HCT116 (cell line): Measurements from ENCODE around the gene FAIM. TPM values are rescaled to one million over a fixed set of nuclear protein-coding genes. Genes with fewer than 3 reads are reported as not detected.

Experiments
- ATAC-seq: fragments of 200-7000 bp; cut with Tn5 transposase; 2 replicates; pipeline ENCODE4 v1.9.1; 2020; ENCODE audit warnings: mild to moderate bottlenecking, moderate library complexity
- BruUV-seq: library from RNA; stranded (reverse); fragments of 400-500 nt; replicated peaks from 2 replicates; lab custom pipeline; 2021; lab: Mats Ljungman, UMichigan
- CTCF ChIA-PET: fragments of 300-600 bp; sonication (Branson Sonifier 250); formaldehyde crosslinking; loops from one replicate; lab custom pipeline; 2021; ENCODE audit warnings: antibody characterized with exemption; lab: Charles Lee
- POLR2A ChIA-PET: fragments of 300-600, 350-600 bp; sonication (Branson Sonifier 250); formaldehyde crosslinking; loops from one replicate; lab custom pipeline; 2021; ENCODE audit warnings: antibody characterized with exemption; lab: Charles Lee
- RAD21 ChIA-PET, 2 experiments: fragments of 300-600 bp; sonication (Branson Sonifier 250); formaldehyde crosslinking; loops; one replicate each; lab custom pipeline; 2023; ENCODE audit warnings: low total read pairs in 2 of 2; ENCODE audit not compliant: uncharacterized antibody in 2 of 2, unreplicated experiment in 2 of 2, low non-redundant PET in 1 of 2; lab: Charles Lee
- DNase-seq: peaks from one replicate; pipeline ENCODE4 v3.0.0-alpha.2; 2010; ENCODE audit warnings: low read depth, low spot score
- H2AFZ ChIP-seq: fragments of 200-600 bp; shearing (Covaris generic), sonication (generic); 2 replicates; pipeline ENCODE4 v1.6.1; 2017; ENCODE audit warnings: low read depth, mixed run types, mixed read lengths, antibody characterized with exemption, low read length; ENCODE audit not compliant: poor library complexity, severe bottlenecking
- H3K27ac ChIP-seq: 2 replicates; pipeline ENCODE4 v1.5.1; 2012; ENCODE audit warnings: low read depth, low read length
- H3K27me3 ChIP-seq: fragments of 200-600 bp; sonication (generic); 2 replicates; pipeline ENCODE4 v1.6.1; 2016; ENCODE audit warnings: mixed run types, low read length, mixed read lengths; ENCODE audit not compliant: insufficient read depth
- H3K36me3 ChIP-seq, 2 experiments: fragments of 200-500 bp in 1 of 2; fragments of 200-600 bp in 1 of 2; sonication (Bioruptor generic) in 1 of 2; sonication (generic) in 1 of 2; 2 replicates each; pipeline versions ENCODE4 v1.5.1 to v1.6.1; 2014 to 2016; ENCODE audit warnings: low read length in 2 of 2, inconsistent platforms in 1 of 2, mixed read lengths in 1 of 2, mixed run types in 1 of 2; ENCODE audit not compliant: insufficient read depth in 2 of 2, control insufficient read depth in 1 of 2
- H3K4me1 ChIP-seq, 2 experiments: fragments of 200-600 bp in 1 of 2; sonication (generic) in 1 of 2; 2 replicates each; pipeline versions ENCODE4 v1.5.1 to v1.6.1; 2012 to 2017; ENCODE audit warnings: low read length in 2 of 2, inconsistent platforms in 1 of 2, mild to moderate bottlenecking in 1 of 2, mixed read lengths in 1 of 2, mixed run types in 1 of 2, moderate library complexity in 1 of 2; ENCODE audit not compliant: insufficient read depth in 2 of 2, control insufficient read depth in 1 of 2
- H3K4me2 ChIP-seq: fragments of 200-600 bp; sonication (generic); 2 replicates; pipeline ENCODE4 v1.6.1; 2017; ENCODE audit warnings: mixed run types, low read length, mixed read lengths
- H3K4me3 ChIP-seq, 2 experiments: fragments of 200-600 bp in 1 of 2; sonication (generic) in 1 of 2; replicated peaks in 1 of 2; 2 replicates each; pipeline ENCODE4 v1.5.1; 2011 to 2016; ENCODE audit warnings: low read length in 2 of 2, control low read depth in 1 of 2, low read depth in 1 of 2, mild to moderate bottlenecking in 1 of 2, mixed read lengths in 1 of 2, mixed run types in 1 of 2
- H3K79me2 ChIP-seq: fragments of 200-600 bp; sonication (generic); 2 replicates; pipeline ENCODE4 v1.6.1; 2017; ENCODE audit warnings: mild to moderate bottlenecking, mixed run types, low read length, moderate library complexity, mixed read lengths; ENCODE audit not compliant: insufficient read depth
- H3K9ac ChIP-seq: fragments of 200-600 bp; sonication (generic); 2 replicates; pipeline ENCODE4 v1.6.1; 2016; ENCODE audit warnings: low read length, mixed read lengths
- H3K9me2 ChIP-seq: fragments of 200-600 bp; sonication (generic), shearing (Covaris generic); 2 replicates; pipeline ENCODE4 v1.6.1; 2017; ENCODE audit warnings: mixed run types, mild to moderate bottlenecking, moderate library complexity; ENCODE audit not compliant: insufficient read depth
- H3K9me3 ChIP-seq, 2 experiments: fragments of 200-500 bp in 1 of 2; fragments of 200-600 bp in 1 of 2; sonication (Bioruptor generic) in 1 of 2; sonication (generic) in 1 of 2; 2 replicates each; pipeline ENCODE4 v1.6.1; 2014 to 2017; ENCODE audit warnings: low read length in 2 of 2, mixed read lengths in 2 of 2, inconsistent platforms in 1 of 2, low read depth in 1 of 2, mild to moderate bottlenecking in 1 of 2, mixed run types in 1 of 2, moderate library complexity in 1 of 2; ENCODE audit not compliant: control insufficient read depth in 1 of 2, insufficient read depth in 1 of 2
- H4K20me1 ChIP-seq: fragments of 200-600 bp; sonication (generic), shearing (Covaris generic); 2 replicates; pipeline ENCODE4 v1.6.1; 2017; ENCODE audit warnings: mixed run types, mild to moderate bottlenecking, moderate library complexity; ENCODE audit not compliant: insufficient read depth
- EGR1 ChIP-seq: IDR thresholded peaks from 2 replicates; pipeline ENCODE4 v1.6.1; 2012; ENCODE audit warnings: low read depth
- ELF1 ChIP-seq: IDR thresholded peaks from 2 replicates; pipeline ENCODE4 v1.6.1; 2012; ENCODE audit warnings: low read depth, borderline replicate concordance
- EZH2 ChIP-seq: fragments of 200-600 bp; sonication (generic); IDR thresholded peaks from 2 replicates; pipeline ENCODE4 v1.6.1; 2017; ENCODE audit warnings: antibody characterized with exemption, mixed run types
- EZH2phosphoT487 ChIP-seq: fragments of 200-600 bp; IDR thresholded peaks from 2 replicates; pipeline ENCODE4 v1.6.1; 2018; ENCODE audit warnings: antibody characterized with exemption, borderline replicate concordance
- MAX ChIP-seq: IDR thresholded peaks from 2 replicates; pipeline ENCODE4 v1.6.1; 2012
- POLR2AphosphoS5 ChIP-seq: IDR thresholded peaks from 2 replicates; pipeline ENCODE4 v1.6.1; 2011; ENCODE audit warnings: mild to moderate bottlenecking, low read depth, low read length, moderate library complexity
- SIN3A ChIP-seq: IDR thresholded peaks from 2 replicates; pipeline ENCODE4 v1.6.1; 2012; ENCODE audit warnings: low read depth
- SRF ChIP-seq: IDR thresholded peaks from 2 replicates; pipeline ENCODE4 v1.6.1; 2012; ENCODE audit warnings: low read depth
- TCF7L2 ChIP-seq: IDR thresholded peaks from 2 replicates; pipeline ENCODE4 v1.7.0; 2011; ENCODE audit warnings: borderline replicate concordance, inconsistent platforms; ENCODE audit not compliant: insufficient read depth, insufficient read length; ENCODE audit errors: extremely low read depth
- YY1 ChIP-seq: IDR thresholded peaks from 2 replicates; pipeline ENCODE4 v1.6.1; 2011; ENCODE audit warnings: low read length, low read depth, moderate library complexity, mild to moderate bottlenecking; ENCODE audit not compliant: insufficient replicate concordance; ENCODE audit errors: extremely low read depth
- ZFX ChIP-seq: fragments of 450-650 bp; IDR thresholded peaks from 2 replicates; pipeline ENCODE4 v1.6.1; 2017
- intact Hi-C: fragments of 100-400 bp; cut with micrococcal nuclease; formaldehyde crosslinking; loops from 2 replicates; pipeline ENCODE4 v1.10.0; 2022
- total RNA-seq: library from RNA; stranded (reverse); gene quantifications from one replicate; pipeline ENCODE4 v1.2.1, GENCODE V29; 2021; ENCODE audit not compliant: unreplicated experiment
- TF ChIP-seq, protein P1 (sequence below): IDR thresholded peaks from 2 replicates; pipeline ENCODE4 v1.6.1; 2011; ENCODE audit warnings: mild to moderate bottlenecking, low read length, moderate library complexity; ENCODE audit not compliant: insufficient replicate concordance; ENCODE audit errors: extremely low read depth
- TF ChIP-seq, protein P2 (sequence below): IDR thresholded peaks from 2 replicates; pipeline ENCODE4 v1.6.1; 2012; ENCODE audit warnings: low read depth
- TF ChIP-seq, protein P3 (sequence below): IDR thresholded peaks from 2 replicates; pipeline ENCODE4 v1.6.1; 2012

The FAIM gene
- total RNA-seq, 1 experiment from 2014 or later = 12.2 TPM

GRCh38 chr3:138609898-138610266 is 1.3 kb downstream of the FAIM start:
- ATAC-seq (no peak), DNase-seq (no peak)
- peaks cover 7 to 25% of the 10 kb centered on the region in 2 experiments for H3K4me1 ChIP-seq
- H4K20me1 ChIP-seq = no peaks in the 10 kb centered on the region
- no peaks in the 10 kb centered on the region for H3K9me2 ChIP-seq
- TSS peak; percentile 74 for BruUV-seq
- H3K4me2 ChIP-seq = peak overlapping the region; percentile 92
- H3K27ac ChIP-seq = no peak overlapping the region; the same call in 1 of the 2 replicates
- ChIA-PET CTCF (interaction anchor here (1.6 to 3.4 kb wide), 2 partner anchors 16 to 306 kb away, joined by 5 to 13 read pairs; partner anchors contain the start of gene CEP70), POLR2A (no interaction called here)
- intact Hi-C loops = loop anchor here (5.0 kb wide), 1 partner anchor 307 kb away; no protein-coding TSS in a partner anchor
- H3K27me3 ChIP-seq = no peaks in the 10 kb centered on the region
- TF ChIP-seq, protein P1, sequence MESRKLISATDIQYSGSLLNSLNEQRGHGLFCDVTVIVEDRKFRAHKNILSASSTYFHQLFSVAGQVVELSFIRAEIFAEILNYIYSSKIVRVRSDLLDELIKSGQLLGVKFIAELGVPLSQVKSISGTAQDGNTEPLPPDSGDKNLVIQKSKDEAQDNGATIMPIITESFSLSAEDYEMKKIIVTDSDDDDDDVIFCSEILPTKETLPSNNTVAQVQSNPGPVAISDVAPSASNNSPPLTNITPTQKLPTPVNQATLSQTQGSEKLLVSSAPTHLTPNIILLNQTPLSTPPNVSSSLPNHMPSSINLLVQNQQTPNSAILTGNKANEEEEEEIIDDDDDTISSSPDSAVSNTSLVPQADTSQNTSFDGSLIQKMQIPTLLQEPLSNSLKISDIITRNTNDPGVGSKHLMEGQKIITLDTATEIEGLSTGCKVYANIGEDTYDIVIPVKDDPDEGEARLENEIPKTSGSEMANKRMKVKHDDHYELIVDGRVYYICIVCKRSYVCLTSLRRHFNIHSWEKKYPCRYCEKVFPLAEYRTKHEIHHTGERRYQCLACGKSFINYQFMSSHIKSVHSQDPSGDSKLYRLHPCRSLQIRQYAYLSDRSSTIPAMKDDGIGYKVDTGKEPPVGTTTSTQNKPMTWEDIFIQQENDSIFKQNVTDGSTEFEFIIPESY = no peak
- TF ChIP-seq, all 23 proteins: peak for 0
- no peaks in the 10 kb centered on the region for H3K9me3 ChIP-seq
- H3K4me3 ChIP-seq = peak overlapping the region; percentile 60 to 71
- no peaks in the 10 kb centered on the region for H3K36me3 ChIP-seq
- H3K9ac ChIP-seq = peak overlapping the region; percentile 84
- H2AFZ ChIP-seq = no peak overlapping the region
- RAD21 ChIA-PET = no interaction called here
- peaks cover 31% of the 10 kb centered on the region for H3K79me2 ChIP-seq

DNA sequence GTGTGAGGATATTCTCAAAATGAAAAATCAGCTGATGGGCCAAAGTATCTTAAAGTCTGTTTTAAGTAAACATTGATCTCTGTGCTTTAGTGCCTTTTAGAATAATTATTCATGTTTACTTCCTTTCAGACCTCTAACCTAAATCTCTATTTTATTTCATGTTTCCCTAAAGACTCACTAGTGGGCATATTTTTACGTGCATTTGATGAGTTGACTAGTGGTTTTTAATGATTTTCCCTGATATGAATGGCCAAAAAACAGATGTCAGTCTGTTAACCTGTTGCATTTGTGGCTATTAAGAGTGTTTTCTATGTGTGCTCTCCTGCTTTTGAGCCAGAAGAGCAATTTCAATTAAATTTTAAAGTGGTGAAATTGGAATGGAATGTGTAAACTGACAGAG is 6.9 kb downstream of the FAIM start:
- H3K4me3 ChIP-seq = no peak overlapping the region
- H3K79me2 ChIP-seq = peaks cover 29% of the 10 kb centered on the region
- ChIA-PET POLR2A (no interaction called here), RAD21 (no interaction called here), CTCF (interaction anchor here (1.1 kb wide), 1 partner anchor 21 kb away, joined by 3 read pairs; the partner anchor contains the start of gene CEP70)
- H3K36me3 ChIP-seq = no peaks in the 10 kb centered on the region
- H3K27ac ChIP-seq = no peak overlapping the region
- intact Hi-C loops = no loop called here
- no peaks in the 10 kb centered on the region for H4K20me1 ChIP-seq
- DNase-seq = no peak
- ATAC-seq = no peak
- H3K9me2 ChIP-seq = no peaks in the 10 kb centered on the region
- H3K27me3 ChIP-seq = no peaks in the 10 kb centered on the region
- no peak overlapping the region for H3K9ac ChIP-seq
- peaks cover 0 to 9% of the 10 kb centered on the region in 2 experiments; a peak in 1 of 4 replicates for H3K4me1 ChIP-seq
- no peaks in the 10 kb centered on the region for H3K9me3 ChIP-seq
- H3K4me2 ChIP-seq = no peak overlapping the region
- BruUV-seq = no TSS peak
- no peak overlapping the region for H2AFZ ChIP-seq
- TF ChIP-seq YY1 = no peak
- no peak for TF ChIP-seq SIN3A
- TF ChIP-seq, protein P2, sequence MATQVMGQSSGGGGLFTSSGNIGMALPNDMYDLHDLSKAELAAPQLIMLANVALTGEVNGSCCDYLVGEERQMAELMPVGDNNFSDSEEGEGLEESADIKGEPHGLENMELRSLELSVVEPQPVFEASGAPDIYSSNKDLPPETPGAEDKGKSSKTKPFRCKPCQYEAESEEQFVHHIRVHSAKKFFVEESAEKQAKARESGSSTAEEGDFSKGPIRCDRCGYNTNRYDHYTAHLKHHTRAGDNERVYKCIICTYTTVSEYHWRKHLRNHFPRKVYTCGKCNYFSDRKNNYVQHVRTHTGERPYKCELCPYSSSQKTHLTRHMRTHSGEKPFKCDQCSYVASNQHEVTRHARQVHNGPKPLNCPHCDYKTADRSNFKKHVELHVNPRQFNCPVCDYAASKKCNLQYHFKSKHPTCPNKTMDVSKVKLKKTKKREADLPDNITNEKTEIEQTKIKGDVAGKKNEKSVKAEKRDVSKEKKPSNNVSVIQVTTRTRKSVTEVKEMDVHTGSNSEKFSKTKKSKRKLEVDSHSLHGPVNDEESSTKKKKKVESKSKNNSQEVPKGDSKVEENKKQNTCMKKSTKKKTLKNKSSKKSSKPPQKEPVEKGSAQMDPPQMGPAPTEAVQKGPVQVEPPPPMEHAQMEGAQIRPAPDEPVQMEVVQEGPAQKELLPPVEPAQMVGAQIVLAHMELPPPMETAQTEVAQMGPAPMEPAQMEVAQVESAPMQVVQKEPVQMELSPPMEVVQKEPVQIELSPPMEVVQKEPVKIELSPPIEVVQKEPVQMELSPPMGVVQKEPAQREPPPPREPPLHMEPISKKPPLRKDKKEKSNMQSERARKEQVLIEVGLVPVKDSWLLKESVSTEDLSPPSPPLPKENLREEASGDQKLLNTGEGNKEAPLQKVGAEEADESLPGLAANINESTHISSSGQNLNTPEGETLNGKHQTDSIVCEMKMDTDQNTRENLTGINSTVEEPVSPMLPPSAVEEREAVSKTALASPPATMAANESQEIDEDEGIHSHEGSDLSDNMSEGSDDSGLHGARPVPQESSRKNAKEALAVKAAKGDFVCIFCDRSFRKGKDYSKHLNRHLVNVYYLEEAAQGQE = no peak
- TF ChIP-seq EZH2phosphoT487 = no peak
- TF ChIP-seq EGR1 = no peak
- no peak for TF ChIP-seq EZH2
- TF ChIP-seq SRF = no peak
- no peak for TF ChIP-seq ELF1
- TF ChIP-seq MAX = no peak
- no peak for TF ChIP-seq TCF7L2
- no peak for TF ChIP-seq ZFX
- TF ChIP-seq POLR2AphosphoS5 = no peak
- TF ChIP-seq, protein P3, sequence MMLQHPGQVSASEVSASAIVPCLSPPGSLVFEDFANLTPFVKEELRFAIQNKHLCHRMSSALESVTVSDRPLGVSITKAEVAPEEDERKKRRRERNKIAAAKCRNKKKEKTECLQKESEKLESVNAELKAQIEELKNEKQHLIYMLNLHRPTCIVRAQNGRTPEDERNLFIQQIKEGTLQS = no peak
